ENCODE data around the gene MICAL3. TPM values are rescaled to one million over a fixed set of nuclear protein-coding genes. Genes with fewer than 3 reads are reported as not detected.

The MICAL3 gene
- total and polyA plus RNA-seq, 4 donors: 4.4 to 30.7 (median 15.4) TPM

GRCh38 chr22:17794726-17795542 lies 229.4 kb downstream of the MICAL3 start:
- H3K9ac ChIP-seq (ENCODE audit: insufficient read depth in 1 of 2, low read length in 2 of 2): no peak overlapping the region
- H3K4me3 ChIP-seq: no peak overlapping the region
- ATAC-seq (ENCODE audit: insufficient read depth, low FRiP score) (no peak), DNase-seq (no peak)
- no peaks in the 10 kb centered on the region for H3K9me3 ChIP-seq (ENCODE audit: control insufficient read depth in 4 of 4, insufficient read depth in 3 of 4, low read length in 3 of 4)
- H3K4me1 ChIP-seq (ENCODE audit: control insufficient read depth in 5 of 5, insufficient read depth in 5 of 5, low read length in 5 of 5): no peaks in the 10 kb centered on the region
- no peak overlapping the region for H3K27ac ChIP-seq (ENCODE audit: low read depth in 1 of 2, low read length in 1 of 2)
- no peaks in the 10 kb centered on the region for H3K27me3 ChIP-seq (ENCODE audit: control insufficient read depth in 3 of 3, insufficient read depth in 3 of 3, low read length in 2 of 3)
- peaks cover 0 to 7% (median 1%) of the 10 kb centered on the region in 4 donors for H3K36me3 ChIP-seq (ENCODE audit: control insufficient read depth in 4 of 4, insufficient read depth in 4 of 4, low read length in 4 of 4)
- 88 to 90% methylated on average over 25 of the region's 25 CpGs for WGBS, 2 donors
- TF ChIP-seq, protein P1, sequence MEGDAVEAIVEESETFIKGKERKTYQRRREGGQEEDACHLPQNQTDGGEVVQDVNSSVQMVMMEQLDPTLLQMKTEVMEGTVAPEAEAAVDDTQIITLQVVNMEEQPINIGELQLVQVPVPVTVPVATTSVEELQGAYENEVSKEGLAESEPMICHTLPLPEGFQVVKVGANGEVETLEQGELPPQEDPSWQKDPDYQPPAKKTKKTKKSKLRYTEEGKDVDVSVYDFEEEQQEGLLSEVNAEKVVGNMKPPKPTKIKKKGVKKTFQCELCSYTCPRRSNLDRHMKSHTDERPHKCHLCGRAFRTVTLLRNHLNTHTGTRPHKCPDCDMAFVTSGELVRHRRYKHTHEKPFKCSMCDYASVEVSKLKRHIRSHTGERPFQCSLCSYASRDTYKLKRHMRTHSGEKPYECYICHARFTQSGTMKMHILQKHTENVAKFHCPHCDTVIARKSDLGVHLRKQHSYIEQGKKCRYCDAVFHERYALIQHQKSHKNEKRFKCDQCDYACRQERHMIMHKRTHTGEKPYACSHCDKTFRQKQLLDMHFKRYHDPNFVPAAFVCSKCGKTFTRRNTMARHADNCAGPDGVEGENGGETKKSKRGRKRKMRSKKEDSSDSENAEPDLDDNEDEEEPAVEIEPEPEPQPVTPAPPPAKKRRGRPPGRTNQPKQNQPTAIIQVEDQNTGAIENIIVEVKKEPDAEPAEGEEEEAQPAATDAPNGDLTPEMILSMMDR (IDR thresholded peaks at IDR 0.05; ENCODE audit: control extremely low read depth, extremely low read depth): no peak

- WGBS, 2 donors: 80 to 92% methylated on average over 29 of the region's 29 CpGs
- no peak for DNase-seq
- no peak overlapping the region for H3K27ac ChIP-seq (ENCODE audit: low read depth in 1 of 2, low read length in 1 of 2)
Observed at GRCh38 chr22:17792854-17793434, 231.4 kb downstream of the MICAL3 start.

DNA sequence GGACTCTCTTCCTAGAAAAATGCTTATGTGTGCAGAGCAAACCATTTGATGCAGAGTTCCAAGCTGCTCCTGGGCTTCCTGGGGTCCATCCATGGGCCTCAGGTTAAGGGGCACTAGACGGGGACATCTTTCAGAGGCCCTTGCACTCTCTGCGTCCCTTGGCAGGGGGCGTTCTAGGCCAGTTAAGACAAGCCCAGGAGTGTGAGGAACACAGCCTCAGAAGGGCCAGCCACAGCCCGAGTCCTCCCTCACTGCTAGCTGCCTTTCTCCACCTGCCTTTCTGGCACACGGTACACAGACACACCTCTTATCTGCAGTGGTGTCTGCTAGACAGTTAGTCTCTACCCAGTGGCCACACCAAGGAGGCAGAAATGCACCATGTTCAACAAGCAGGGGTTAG lies 232.1 kb downstream of the MICAL3 start:
- no peaks in the 10 kb centered on the region for H3K9me3 ChIP-seq (ENCODE audit: control insufficient read depth in 4 of 4, insufficient read depth in 3 of 4, low read length in 3 of 4)
- no peaks in the 10 kb centered on the region for H3K27me3 ChIP-seq (ENCODE audit: control insufficient read depth in 3 of 3, insufficient read depth in 3 of 3, low read length in 2 of 3)
- ATAC-seq (ENCODE audit: insufficient read depth, low FRiP score): no peak
- 79 to 84% methylated on average over 5 of the region's 5 CpGs for WGBS, 2 donors
- TF ChIP-seq, protein P1 (IDR thresholded peaks at IDR 0.05; ENCODE audit: control extremely low read depth, extremely low read depth): no peak
- H3K4me1 ChIP-seq (ENCODE audit: control insufficient read depth in 5 of 5, insufficient read depth in 5 of 5, low read length in 5 of 5): peaks cover 0 to 1% (median 0%) of the 10 kb centered on the region in 5 donors
- no peak overlapping the region for H3K27ac ChIP-seq (ENCODE audit: low read depth in 1 of 2, low read length in 1 of 2)
- H3K36me3 ChIP-seq (ENCODE audit: control insufficient read depth in 4 of 4, insufficient read depth in 4 of 4, low read length in 4 of 4): peaks cover 0 to 10% (median 4%) of the 10 kb centered on the region in 4 donors
- no peak overlapping the region for H3K4me3 ChIP-seq
- DNase-seq: no peak
- no peak overlapping the region for H3K9ac ChIP-seq (ENCODE audit: insufficient read depth in 1 of 2, low read length in 2 of 2)

More at GRCh38 chr22:17792854-17793434, 231.4 kb downstream of the MICAL3 start:
- no peaks in the 10 kb centered on the region for H3K9me3 ChIP-seq (ENCODE audit: control insufficient read depth in 4 of 4, insufficient read depth in 3 of 4, low read length in 3 of 4)
- H3K9ac ChIP-seq (ENCODE audit: insufficient read depth in 1 of 2, low read length in 2 of 2): no peak overlapping the region
- TF ChIP-seq, protein P1 (IDR thresholded peaks at IDR 0.05; ENCODE audit: control extremely low read depth, extremely low read depth): no peak
- H3K36me3 ChIP-seq (ENCODE audit: control insufficient read depth in 4 of 4, insufficient read depth in 4 of 4, low read length in 4 of 4): peaks cover 0 to 10% (median 4%) of the 10 kb centered on the region in 4 donors
- H3K4me1 ChIP-seq (ENCODE audit: control insufficient read depth in 5 of 5, insufficient read depth in 5 of 5, low read length in 5 of 5): no peaks in the 10 kb centered on the region
- no peaks in the 10 kb centered on the region for H3K27me3 ChIP-seq (ENCODE audit: control insufficient read depth in 3 of 3, insufficient read depth in 3 of 3, low read length in 2 of 3)
- no peak for ATAC-seq (ENCODE audit: insufficient read depth, low FRiP score)
- H3K4me3 ChIP-seq: no peak overlapping the region
